Fibroblast of mammary gland (primary cell): ENCODE results near the gene TSC1.

ENCODE experiments used
- DNase-seq: peaks from one replicate; pipeline ENCODE4 v3.0.0-alpha.2; 2010; ENCODE audit warnings: low read depth
- H3K4me3 ChIP-seq: 2 replicates; pipeline ENCODE4 v1.5.1; 2011; ENCODE audit warnings: low read depth, mild to moderate bottlenecking, low read length, moderate library complexity; ENCODE audit not compliant: control insufficient read depth
- CTCF ChIP-seq: conservative IDR thresholded peaks from 2 replicates; pipeline ENCODE4 v1.5.1; 2011; ENCODE audit warnings: low read depth, low read length, inconsistent platforms; ENCODE audit not compliant: control insufficient read depth, insufficient read depth

Gene TSC1

GRCh38 chr9:132957805-132958204, 13.4 kb upstream of the TSC1 start:
- no peak for TF ChIP-seq CTCF
- no peak for DNase-seq
- no peak overlapping the region for H3K4me3 ChIP-seq

- no peak for TF ChIP-seq CTCF
- no peak overlapping the region for H3K4me3 ChIP-seq
- DNase-seq = no peak
Observed at GRCh38 chr9:132955768-132956167, 11.4 kb upstream of the TSC1 start.

GRCh38 chr9:132955123-132955522, 10.7 kb upstream of the TSC1 start:
- TF ChIP-seq CTCF = no peak
- no peak overlapping the region for H3K4me3 ChIP-seq
- DNase-seq = no peak

GRCh38 chr9:132949709-132950108, 5.3 kb upstream of the TSC1 start:
- TF ChIP-seq CTCF = no peak
- no peak for DNase-seq
- no peak overlapping the region for H3K4me3 ChIP-seq

GRCh38 chr9:132948482-132949050, 4.2 kb upstream of the TSC1 start:
- no peak for DNase-seq
- no peak for TF ChIP-seq CTCF
- no peak overlapping the region for H3K4me3 ChIP-seq

GRCh38 chr9:132947756-132948155, 3.3 kb upstream of the TSC1 start:
- no peak overlapping the region for H3K4me3 ChIP-seq
- no peak for TF ChIP-seq CTCF
- no peak for DNase-seq
